ENCODE measurements around the gene UNC50. TPM values are rescaled to one million over a fixed set of nuclear protein-coding genes. Genes with fewer than 3 reads are reported as not detected.
A peak's percentile ranks its signal among the peaks of the same experiment; 100 is the strongest.

Gene UNC50
- total RNA-seq, 1 donor, result 36.2 TPM

DNA sequence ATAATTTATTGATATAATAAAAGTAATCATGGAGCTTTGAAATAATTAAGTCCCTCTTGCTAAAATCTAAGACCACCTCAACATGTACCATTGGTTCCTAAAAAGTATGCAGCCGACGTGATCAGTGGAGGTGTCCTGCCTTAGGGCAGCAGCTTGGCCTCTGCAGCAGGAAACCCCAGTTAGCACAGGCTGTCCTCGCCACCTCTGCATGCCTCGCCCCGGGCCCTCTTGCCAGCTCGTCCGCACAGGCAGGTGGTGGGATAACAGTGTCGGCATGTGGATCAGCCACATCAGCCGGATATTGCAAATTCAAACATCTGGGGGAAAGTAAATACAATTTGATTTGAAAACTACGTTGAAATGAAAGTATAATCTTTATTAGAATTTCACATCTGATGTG lies 23.0 kb upstream of the UNC50 start:
- no peaks in the 10 kb centered on the region for H3K9me3 ChIP-seq (ENCODE audit: low read depth, low read length)
- no peaks in the 10 kb centered on the region for H3K27me3 ChIP-seq (ENCODE audit: insufficient read depth, low read length)

DNA sequence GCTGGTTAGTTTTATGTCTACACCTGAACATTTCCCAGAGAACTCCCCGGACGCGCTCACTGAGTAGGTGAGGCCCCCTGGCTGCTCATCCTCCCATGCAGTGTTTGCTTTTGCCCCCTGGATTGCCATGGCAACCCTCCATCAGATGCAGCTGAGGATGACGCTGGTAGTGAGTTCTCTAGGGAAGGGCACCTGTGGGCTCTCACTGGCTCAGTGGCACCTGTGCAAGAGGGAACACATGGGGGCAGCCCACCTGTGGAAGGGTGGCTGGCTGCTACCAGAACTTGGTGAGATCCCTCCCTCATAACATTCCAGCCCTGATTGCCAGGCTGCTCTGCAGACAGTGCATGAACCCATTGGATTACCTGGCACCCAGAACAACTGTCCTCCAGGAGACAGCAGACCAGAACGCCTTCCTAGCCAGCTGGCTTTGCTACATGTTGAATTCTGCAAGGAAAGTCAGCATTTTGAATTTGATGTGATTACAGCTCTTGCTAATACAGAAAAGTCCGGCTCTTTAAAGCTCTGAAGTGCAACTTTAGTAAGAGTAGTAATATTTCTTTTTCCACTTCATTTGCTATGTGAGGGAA lies 21.7 kb upstream of the UNC50 start:
- TF ChIP-seq, protein P1, sequence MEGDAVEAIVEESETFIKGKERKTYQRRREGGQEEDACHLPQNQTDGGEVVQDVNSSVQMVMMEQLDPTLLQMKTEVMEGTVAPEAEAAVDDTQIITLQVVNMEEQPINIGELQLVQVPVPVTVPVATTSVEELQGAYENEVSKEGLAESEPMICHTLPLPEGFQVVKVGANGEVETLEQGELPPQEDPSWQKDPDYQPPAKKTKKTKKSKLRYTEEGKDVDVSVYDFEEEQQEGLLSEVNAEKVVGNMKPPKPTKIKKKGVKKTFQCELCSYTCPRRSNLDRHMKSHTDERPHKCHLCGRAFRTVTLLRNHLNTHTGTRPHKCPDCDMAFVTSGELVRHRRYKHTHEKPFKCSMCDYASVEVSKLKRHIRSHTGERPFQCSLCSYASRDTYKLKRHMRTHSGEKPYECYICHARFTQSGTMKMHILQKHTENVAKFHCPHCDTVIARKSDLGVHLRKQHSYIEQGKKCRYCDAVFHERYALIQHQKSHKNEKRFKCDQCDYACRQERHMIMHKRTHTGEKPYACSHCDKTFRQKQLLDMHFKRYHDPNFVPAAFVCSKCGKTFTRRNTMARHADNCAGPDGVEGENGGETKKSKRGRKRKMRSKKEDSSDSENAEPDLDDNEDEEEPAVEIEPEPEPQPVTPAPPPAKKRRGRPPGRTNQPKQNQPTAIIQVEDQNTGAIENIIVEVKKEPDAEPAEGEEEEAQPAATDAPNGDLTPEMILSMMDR (IDR thresholded peaks at IDR 0.05; ENCODE audit: extremely low read depth, low read depth, low read length), result no peak
- Histone ChIP-seq H3K27me3 (ENCODE audit: insufficient read depth, low read length) (no peaks in the 10 kb centered on the region), H3K4me1 (ENCODE audit: insufficient read depth, low read length) (no peaks in the 10 kb centered on the region), H3K9me3 (ENCODE audit: low read depth, low read length) (no peaks in the 10 kb centered on the region), H3K79me2 (ENCODE audit: insufficient read depth, low read length) (no peaks in the 10 kb centered on the region), H3K4me2 (ENCODE audit: insufficient read depth, low read length) (no peak overlapping the region), H3K27ac (ENCODE audit: low read depth, low read length) (no peak overlapping the region), H3K36me3 (ENCODE audit: insufficient read depth, low read length) (peaks cover 3% of the 10 kb centered on the region), H3K4me3 (ENCODE audit: insufficient read depth, low read length) (no peak overlapping the region), H2AFZ (ENCODE audit: low read length) (no peak overlapping the region), H4K20me1 (ENCODE audit: insufficient read depth, low read length) (no peaks in the 10 kb centered on the region)
- DNase-seq (ENCODE audit: insufficient read length, low spot score, missing footprints), result peak; percentile 57

More for the DNA sequence above, 23.0 kb upstream of the UNC50 start:
- Histone ChIP-seq H3K4me2 (ENCODE audit: insufficient read depth, low read length) (no peak overlapping the region), H3K27ac (ENCODE audit: low read depth, low read length) (no peak overlapping the region), H4K20me1 (ENCODE audit: insufficient read depth, low read length) (no peaks in the 10 kb centered on the region), H3K36me3 (ENCODE audit: insufficient read depth, low read length) (peaks cover 3% of the 10 kb centered on the region), H3K79me2 (ENCODE audit: insufficient read depth, low read length) (no peaks in the 10 kb centered on the region), H2AFZ (ENCODE audit: low read length) (no peak overlapping the region), H3K4me1 (ENCODE audit: insufficient read depth, low read length) (no peaks in the 10 kb centered on the region), H3K4me3 (ENCODE audit: insufficient read depth, low read length) (no peak overlapping the region)
- TF ChIP-seq, protein P1 (IDR thresholded peaks at IDR 0.05; ENCODE audit: extremely low read depth, low read depth, low read length), result no peak
- DNase-seq (ENCODE audit: insufficient read length, low spot score, missing footprints), result peak; percentile 29

DNA sequence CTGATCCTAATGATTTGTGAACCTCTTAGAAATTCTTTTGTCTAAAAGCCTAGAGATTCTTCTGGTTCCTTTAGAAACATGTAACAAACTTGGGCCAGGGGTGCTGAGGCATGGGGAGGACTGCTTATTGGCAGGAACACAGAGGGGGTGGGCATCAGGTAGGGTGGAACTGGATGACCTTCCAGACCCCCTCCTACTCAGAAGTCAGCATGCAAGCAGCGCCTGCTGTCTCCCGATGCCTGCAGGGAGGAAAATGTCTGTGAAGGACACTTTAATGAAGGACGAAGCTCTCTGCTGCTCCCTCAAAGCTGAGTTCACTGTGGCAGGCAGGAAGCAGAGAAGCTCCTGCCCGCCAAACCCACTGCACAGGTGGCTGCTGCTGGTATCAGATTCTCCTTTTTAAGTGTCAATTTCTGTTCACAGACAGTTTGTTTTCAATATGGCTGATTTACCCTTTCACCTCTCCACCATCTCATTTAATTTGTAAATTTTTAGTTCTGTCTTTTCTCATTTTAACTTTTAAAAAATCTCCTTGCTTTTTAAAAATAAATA lies 19.4 kb upstream of the UNC50 start:
- no peaks in the 10 kb centered on the region for H3K27me3 ChIP-seq (ENCODE audit: insufficient read depth, low read length)
- no peaks in the 10 kb centered on the region for H3K36me3 ChIP-seq (ENCODE audit: insufficient read depth, low read length)
- TF ChIP-seq, protein P1 (IDR thresholded peaks at IDR 0.05; ENCODE audit: extremely low read depth, low read depth, low read length), result no peak
- H4K20me1 ChIP-seq (ENCODE audit: insufficient read depth, low read length), result no peaks in the 10 kb centered on the region
- no peak for DNase-seq (ENCODE audit: insufficient read length, low spot score, missing footprints)
- H3K27ac ChIP-seq (ENCODE audit: low read depth, low read length), result no peak overlapping the region
- no peaks in the 10 kb centered on the region for H3K9me3 ChIP-seq (ENCODE audit: low read depth, low read length)
- H2AFZ ChIP-seq (ENCODE audit: low read length), result no peak overlapping the region
- no peak overlapping the region for H3K4me2 ChIP-seq (ENCODE audit: insufficient read depth, low read length)
- H3K4me1 ChIP-seq (ENCODE audit: insufficient read depth, low read length), result no peaks in the 10 kb centered on the region
- no peaks in the 10 kb centered on the region for H3K79me2 ChIP-seq (ENCODE audit: insufficient read depth, low read length)
- H3K4me3 ChIP-seq (ENCODE audit: insufficient read depth, low read length), result no peak overlapping the region

DNA sequence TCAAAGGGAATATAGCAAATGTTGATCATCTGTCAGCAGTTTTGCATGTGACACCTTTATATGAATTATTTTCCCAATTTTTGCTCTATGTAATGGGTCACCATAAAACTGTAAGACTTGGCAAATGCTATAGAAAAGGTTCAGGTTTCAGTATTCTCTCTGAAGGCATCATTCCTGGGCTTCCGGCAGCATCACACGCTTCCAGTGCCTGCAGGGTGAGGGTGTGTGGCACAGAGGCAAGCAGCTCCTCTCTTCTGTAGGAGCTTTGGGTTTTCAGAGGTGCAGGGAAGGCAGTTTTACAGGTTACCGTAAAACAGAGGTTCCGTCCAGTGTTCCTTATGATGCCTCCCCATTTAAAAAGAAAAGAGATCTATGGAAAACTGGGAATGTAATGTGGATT lies 18.9 kb upstream of the UNC50 start:
- no peak overlapping the region for H2AFZ ChIP-seq (ENCODE audit: low read length)
- no peaks in the 10 kb centered on the region for H3K79me2 ChIP-seq (ENCODE audit: insufficient read depth, low read length)
- H3K9me3 ChIP-seq (ENCODE audit: low read depth, low read length), result no peaks in the 10 kb centered on the region
- TF ChIP-seq, protein P1 (IDR thresholded peaks at IDR 0.05; ENCODE audit: extremely low read depth, low read depth, low read length), result no peak
- H3K36me3 ChIP-seq (ENCODE audit: insufficient read depth, low read length), result no peaks in the 10 kb centered on the region
- no peaks in the 10 kb centered on the region for H3K4me1 ChIP-seq (ENCODE audit: insufficient read depth, low read length)
- H4K20me1 ChIP-seq (ENCODE audit: insufficient read depth, low read length), result no peaks in the 10 kb centered on the region
- DNase-seq (ENCODE audit: insufficient read length, low spot score, missing footprints), result peak; percentile 35
- H3K4me2 ChIP-seq (ENCODE audit: insufficient read depth, low read length), result no peak overlapping the region
- no peaks in the 10 kb centered on the region for H3K27me3 ChIP-seq (ENCODE audit: insufficient read depth, low read length)
- H3K27ac ChIP-seq (ENCODE audit: low read depth, low read length), result no peak overlapping the region
- H3K4me3 ChIP-seq (ENCODE audit: insufficient read depth, low read length), result no peak overlapping the region
